HepG2 (cell line): Measurements from ENCODE around the gene JPH3. TPM values are rescaled to one million over a fixed set of nuclear protein-coding genes. Genes with fewer than 3 reads are reported as not detected.

ENCODE experiments used
- ATAC-seq: fragments of 200-7000 bp; cut with Tn5 transposase; 3 replicates; pipeline ENCODE4 v1.9.1; 2020; ENCODE audit warnings: mild to moderate bottlenecking, moderate library complexity
- BruUV-seq: library from RNA; stranded (reverse); fragments of 400-500 nt; replicated peaks from 2 replicates; lab custom pipeline; 2021; lab: Mats Ljungman, UMichigan
- CTCF ChIA-PET: fragments of 300-600 bp; formaldehyde crosslinking; extraction: SDS; loops from one replicate; lab custom pipeline; 2021; ENCODE audit warnings: low total read pairs, inconsistent platforms, low intra/inter-chr PET ratio; lab: Yijun Ruan, JAX
- POLR2A ChIA-PET: fragments of 350-600 bp; sonication (Branson Sonifier 250); formaldehyde crosslinking; loops from one replicate; lab custom pipeline; 2020; ENCODE audit warnings: antibody characterized with exemption, inconsistent platforms; lab: Yijun Ruan, JAX
- DNase-seq: peaks from one replicate; pipeline ENCODE4 v3.0.0-alpha.2; 2015; ENCODE audit warnings: low spot score
- FAIRE-seq: peaks from 3 replicates; lab custom pipeline; 2011; peaks lifted over from hg19 to GRCh38; lab: Jason Lieb, UNC
- H2AFZ ChIP-seq: one replicate; pipeline ENCODE4 v1.6.1; 2011; ENCODE audit warnings: low read length, inconsistent platforms
- H3K27ac ChIP-seq: fragments of 300-600 bp; 3 replicates; pipeline ENCODE4 v1.8.0; 2011; ENCODE audit warnings: mixed run types, mild to moderate bottlenecking, mixed read lengths, low read length, inconsistent platforms; ENCODE audit not compliant: insufficient read depth; ENCODE audit errors: extremely low read length
- H3K27me3 ChIP-seq, 2 experiments: fragments of 200-600 bp in 1 of 2; 2 replicates in 1 of 2; 3 replicates in 1 of 2; pipeline versions ENCODE4 v1.6.0 to v1.8.0; 2011; ENCODE audit warnings: low read length in 2 of 2, mild to moderate bottlenecking in 2 of 2, moderate library complexity in 2 of 2, inconsistent platforms in 1 of 2; ENCODE audit not compliant: insufficient read depth in 2 of 2, control insufficient read depth in 1 of 2
- H3K36me3 ChIP-seq, 2 experiments: fragments of 200-600 bp in 1 of 2; replicated peaks in 1 of 2; 2 replicates in 1 of 2; 3 replicates in 1 of 2; pipeline versions ENCODE4 v1.5.1 to v1.8.0; 2011; ENCODE audit warnings: low read length in 2 of 2, inconsistent platforms in 1 of 2; ENCODE audit not compliant: insufficient read depth in 2 of 2, control insufficient read depth in 1 of 2
- H3K4me1 ChIP-seq: 2 replicates; pipeline ENCODE4 v1.5.1; 2012; ENCODE audit warnings: low read length, inconsistent platforms; ENCODE audit not compliant: insufficient read depth
- H3K4me2 ChIP-seq: 2 replicates; pipeline ENCODE4 v1.6.0; 2011; ENCODE audit warnings: low read depth, low read length, inconsistent platforms
- H3K4me3 ChIP-seq, 3 experiments: fragments of 200-600 bp in 1 of 3; sonication (generic), shearing (Covaris generic) in 1 of 3; replicated peaks in 1 of 3; 2 replicates each; pipeline ENCODE4 v1.5.1; 2011 to 2016; ENCODE audit warnings: low read length in 3 of 3, inconsistent platforms in 2 of 3, low read depth in 2 of 3, mild to moderate bottlenecking in 2 of 3, control low read depth in 1 of 3, mixed read lengths in 1 of 3; ENCODE audit not compliant: insufficient read depth in 1 of 3
- H3K79me2 ChIP-seq: one replicate; pipeline ENCODE4 v1.6.1; 2011; ENCODE audit warnings: low read length, inconsistent platforms; ENCODE audit not compliant: insufficient read depth
- H3K9ac ChIP-seq: 2 replicates; pipeline ENCODE4 v1.6.0; 2011; ENCODE audit warnings: mild to moderate bottlenecking, low read depth, low read length, inconsistent platforms; ENCODE audit not compliant: insufficient read depth
- H3K9me3 ChIP-seq: 2 replicates; pipeline ENCODE4 v1.5.1; 2012; ENCODE audit warnings: mild to moderate bottlenecking, low read length
- H4K20me1 ChIP-seq: 2 replicates; pipeline ENCODE4 v1.6.0; 2011; ENCODE audit warnings: inconsistent platforms, mild to moderate bottlenecking, low read length, moderate library complexity; ENCODE audit not compliant: insufficient read depth
- CHCHD3 ChIP-seq: sonication (generic); formaldehyde crosslinking; IDR thresholded peaks from 2 replicates; pipeline ENCODE4 v1.8.0; 2022; ENCODE audit warnings: mild to moderate bottlenecking, missing genetic modification reagents, moderate library complexity
- CSRNP2 ChIP-seq: sonication (generic); formaldehyde crosslinking; conservative IDR thresholded peaks from 2 replicates; pipeline ENCODE4 v1.8.0; 2022; ENCODE audit warnings: low read depth, missing genetic modification reagents
- DPF2 ChIP-seq: sonication (generic); formaldehyde crosslinking; IDR thresholded peaks from 2 replicates; pipeline ENCODE4 v1.4.0; 2020; ENCODE audit warnings: mild to moderate bottlenecking, low read depth, missing genetic modification reagents, borderline replicate concordance
- HINFP ChIP-seq: sonication (generic); formaldehyde crosslinking; IDR thresholded peaks from 2 replicates; pipeline ENCODE4 v1.4.0; 2020; ENCODE audit warnings: low read depth, mild to moderate bottlenecking, missing genetic modification reagents
- MEF2D ChIP-seq: sonication (generic); formaldehyde crosslinking; IDR thresholded peaks from 2 replicates; pipeline ENCODE4 v1.5.1; 2020; ENCODE audit warnings: mild to moderate bottlenecking, missing genetic modification reagents
- NCOA1 ChIP-seq: sonication (generic); formaldehyde crosslinking; IDR thresholded peaks from 2 replicates; pipeline ENCODE4 v1.9.0; 2021; ENCODE audit warnings: missing genetic modification reagents
- REL ChIP-seq: sonication (generic); formaldehyde crosslinking; conservative IDR thresholded peaks from 2 replicates; pipeline ENCODE4 v1.8.0; 2022; ENCODE audit warnings: mild to moderate bottlenecking, missing genetic modification reagents, moderate library complexity
- STAT6 ChIP-seq: sonication (generic); formaldehyde crosslinking; IDR thresholded peaks from 2 replicates; pipeline ENCODE4 v1.4.0; 2020; ENCODE audit warnings: missing genetic modification reagents, mild to moderate bottlenecking, borderline replicate concordance
- ZNF263 ChIP-seq: sonication (generic); formaldehyde crosslinking; IDR thresholded peaks from 2 replicates; pipeline ENCODE4 v1.4.0; 2020; ENCODE audit warnings: missing genetic modification reagents
- ZNF570 ChIP-seq: sonication (generic); formaldehyde crosslinking; IDR thresholded peaks from 2 replicates; pipeline ENCODE4 v1.4.0; 2020; ENCODE audit warnings: mild to moderate bottlenecking, missing genetic modification reagents, borderline replicate concordance
- WGBS: methylation state at CpG from one replicate; pipeline ENCODE4 v1.1.6; 2017; ENCODE audit warnings: low lambda C conversion rate; 5-methylcytosine and 5-hydroxymethylcytosine counted together
- in situ Hi-C: cut with HindIII; loops from 2 replicates; pipeline ENCODE4 v1.10.0; 2017; ENCODE audit warnings: low pct_unique_long_range_greater_than_20kb; ENCODE audit not compliant: extremely low pct_ligation_motif_present
- intact Hi-C: fragments of 100-400 bp; cut with micrococcal nuclease; formaldehyde crosslinking; loops from one replicate; pipeline ENCODE4 v1.10.0; 2022; ENCODE audit not compliant: unreplicated experiment
- polyA plus RNA-seq, 8 experiments: library from polyadenylated mRNA; depleted of rRNA in 3 of 8; stranded (reverse) in 7 of 8; unstranded in 1 of 8; fragments of >200 nt; fragmentation: Illumina TruSeq in 4 of 8; extraction: Trizol in 4 of 8; gene quantifications; 2 replicates each; pipeline versions ENCODE4 v1.2.1 to v1.2.3, GENCODE V29; 2011 to 2016; ENCODE audit warnings: low read depth in 4 of 8, missing spikeins in 1 of 8, mixed read lengths in 1 of 8; ENCODE audit not compliant: insufficient read depth in 1 of 8
- total RNA-seq, 5 experiments: library from RNA; depleted of rRNA; stranded (reverse); fragments of >200 nt; fragmentation: Illumina TruSeq; extraction: Trizol; gene quantifications; 2 replicates each; pipeline ENCODE4 v1.2.3, GENCODE V29; 2016; ENCODE audit warnings: low read depth in 1 of 5

Gene JPH3
- total and polyA plus RNA-seq, 2 of the 13 experiments (the other 11 are each of a cell fraction or from before 2014, with no cell fraction given), result not detected

- ATAC-seq (peak; percentile 12), DNase-seq (no peak), FAIRE-seq (no peak)
- 33% methylated on average over 24 of the region's 44 CpGs for WGBS
- Histone ChIP-seq H3K9me3 (no peaks in the 10 kb centered on the region), H4K20me1 (peaks cover 5% of the 10 kb centered on the region), H3K4me3 (no peak overlapping the region), H3K79me2 (no peaks in the 10 kb centered on the region), H3K27me3 (peaks cover 37 to 84% of the 10 kb centered on the region in 2 experiments), H3K27ac (no peak overlapping the region), H2AFZ (no peak overlapping the region), H3K4me1 (no peaks in the 10 kb centered on the region), H3K4me2 (no peak overlapping the region), H3K9ac (no peak overlapping the region), H3K36me3 (no peaks in the 10 kb centered on the region)
- ChIA-PET CTCF (no interaction called here), POLR2A (no interaction called here)
- intact Hi-C loops (loop anchor here (10.0 kb wide), 1 partner anchor 61 kb away; no protein-coding TSS in a partner anchor), in situ Hi-C loops (no loop called here)
- no TSS peak for BruUV-seq
- TF ChIP-seq ZNF263 (CRISPR knock-in tag) (0 out of 2 replicates have a peak, but pooled peaks have one; percentile 10), DPF2 (CRISPR knock-in tag) (no peak)
Measured at GRCh38 chr16:87603684-87604633, 1.7 kb downstream of the JPH3 start.

DNA sequence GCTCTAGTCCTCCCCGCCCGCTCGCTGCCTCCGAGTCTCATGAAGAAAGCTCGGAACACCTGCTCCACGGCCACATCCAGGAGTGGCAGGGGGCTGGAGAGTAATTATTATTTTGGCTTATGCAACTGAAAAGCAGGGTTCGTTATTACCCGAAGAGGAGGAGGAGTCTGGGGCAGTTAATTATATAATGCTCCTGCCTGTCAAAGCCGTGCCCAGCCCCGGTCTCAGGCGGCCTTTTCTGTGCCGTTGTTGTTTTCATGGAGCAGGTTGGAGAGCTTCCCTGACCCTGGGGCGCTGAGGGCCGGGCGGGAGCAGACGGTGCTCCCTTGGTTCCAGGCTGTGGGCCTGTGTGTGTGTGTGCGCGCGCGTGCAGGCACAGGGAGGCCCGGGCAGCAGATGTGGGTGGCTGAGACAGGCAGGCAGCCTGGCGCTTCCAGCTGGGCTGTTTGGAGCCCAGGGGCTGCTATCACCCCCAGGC is 2.4 kb downstream of the JPH3 start:
- FAIRE-seq, result no peak
- no peak overlapping the region for H2AFZ ChIP-seq
- 25% methylated on average over 22 of the region's 22 CpGs for WGBS
- H3K9ac ChIP-seq, result no peak overlapping the region
- no peak overlapping the region for H3K4me3 ChIP-seq
- no peak for DNase-seq
- CTCF ChIA-PET, result no interaction called here
- in situ Hi-C loops, result no loop called here
- no TSS peak for BruUV-seq
- no peak; the same call in 2 of the 3 replicates for ATAC-seq
- peaks cover 34 to 77% of the 10 kb centered on the region in 2 experiments for H3K27me3 ChIP-seq
- POLR2A ChIA-PET, result no interaction called here
- no peaks in the 10 kb centered on the region for H3K36me3 ChIP-seq
- no peak overlapping the region for H3K4me2 ChIP-seq
- no peaks in the 10 kb centered on the region for H3K4me1 ChIP-seq
- no peaks in the 10 kb centered on the region for H3K79me2 ChIP-seq
- H3K9me3 ChIP-seq, result no peaks in the 10 kb centered on the region
- H4K20me1 ChIP-seq, result peaks cover 5% of the 10 kb centered on the region
- H3K27ac ChIP-seq, result no peak overlapping the region
- intact Hi-C loops, result loop anchor here (10.0 kb wide), 1 partner anchor 60 kb away; no protein-coding TSS in a partner anchor
- TF ChIP-seq HINFP (CRISPR knock-in tag) (no peak), NCOA1 (CRISPR knock-in tag) (no peak), CHCHD3 (CRISPR knock-in tag) (no peak), MEF2D (CRISPR knock-in tag) (no peak), ZNF570 (CRISPR knock-in tag) (no peak), REL (no peak), STAT6 (no peak), CSRNP2 (CRISPR knock-in tag) (no peak)
